SH-SY5Y (cell line): ENCODE measurements around the gene ZMYM4.

ENCODE experiments used
- GATA2 ChIP-seq: IDR thresholded peaks from 2 replicates; pipeline ENCODE4 v1.6.1; 2011; ENCODE audit warnings: mild to moderate bottlenecking, low read depth, low read length
- GATA3 ChIP-seq: IDR thresholded peaks from 2 replicates; pipeline ENCODE4 v1.6.1; 2011; ENCODE audit warnings: low read depth, mild to moderate bottlenecking, low read length, moderate library complexity

The ZMYM4 gene

GRCh38 chr1:35264871-35265270 is 3.6 kb upstream of the ZMYM4 start:
- TF ChIP-seq GATA2 (no peak), GATA3 (no peak)

GRCh38 chr1:35266306-35266705 is 2.2 kb upstream of the ZMYM4 start:
- TF ChIP-seq GATA3 (no peak), GATA2 (no peak)

GRCh38 chr1:35269201-35269988 is 886 bp downstream of the ZMYM4 start:
- TF ChIP-seq GATA3 (no peak), GATA2 (no peak)

- TF ChIP-seq GATA2 (no peak), GATA3 (no peak)
Observed at GRCh38 chr1:35269989-35270289, 1.4 kb downstream of the ZMYM4 start.

- no peak for TF ChIP-seq GATA2
- no peak for TF ChIP-seq GATA3
Observed at GRCh38 chr1:35270836-35271235, 2.3 kb downstream of the ZMYM4 start.

GRCh38 chr1:35274197-35274596 is 5.7 kb downstream of the ZMYM4 start:
- no peak for TF ChIP-seq GATA3
- no peak for TF ChIP-seq GATA2

GRCh38 chr1:35278886-35279554 is 10.5 kb downstream of the ZMYM4 start:
- TF ChIP-seq GATA3 (no peak), GATA2 (no peak)

GRCh38 chr1:35279555-35279904 is 11.0 kb downstream of the ZMYM4 start:
- TF ChIP-seq GATA3, result no peak
- no peak for TF ChIP-seq GATA2

GRCh38 chr1:35280006-35280405 is 11.5 kb downstream of the ZMYM4 start:
- TF ChIP-seq GATA2 (no peak), GATA3 (no peak)

GRCh38 chr1:35281565-35281964 is 13.1 kb downstream of the ZMYM4 start:
- TF ChIP-seq GATA2, result no peak
- no peak for TF ChIP-seq GATA3

- no peak for TF ChIP-seq GATA2
- TF ChIP-seq GATA3, result no peak
Observed at GRCh38 chr1:35282172-35282571, 13.7 kb downstream of the ZMYM4 start.

GRCh38 chr1:35284852-35285251 is 16.3 kb downstream of the ZMYM4 start:
- TF ChIP-seq GATA2 (no peak), GATA3 (no peak)

GRCh38 chr1:35285771-35286606 is 17.5 kb downstream of the ZMYM4 start:
- TF ChIP-seq GATA2, result no peak
- no peak for TF ChIP-seq GATA3

GRCh38 chr1:35287807-35288640 is 19.5 kb downstream of the ZMYM4 start:
- TF ChIP-seq GATA2 (no peak), GATA3 (no peak)

GRCh38 chr1:35288761-35289160 is 20.3 kb downstream of the ZMYM4 start:
- TF ChIP-seq GATA3 (no peak), GATA2 (no peak)
